COLO668 (cell line): ENCODE measurements around the gene MTPN.

Source experiments
- DNase-seq: peaks from one replicate; lab custom pipeline; 2025; ENCODE audit not compliant: unreplicated experiment; lab: John Stamatoyannopoulos, UW

MTPN gene

GRCh38 chr7:135958173-135958572 lies 19.0 kb downstream of the MTPN start:
- no peak for DNase-seq

- DNase-seq: no peak
Measured at GRCh38 chr7:135957627-135958026, 19.5 kb downstream of the MTPN start.

GRCh38 chr7:135956393-135956792 lies 20.8 kb downstream of the MTPN start:
- no peak for DNase-seq

GRCh38 chr7:135950972-135951371 lies 26.2 kb downstream of the MTPN start:
- no peak for DNase-seq

- no peak for DNase-seq
Measured at GRCh38 chr7:135950429-135950828, 26.7 kb downstream of the MTPN start.

GRCh38 chr7:135946289-135947055 lies 30.7 kb downstream of the MTPN start:
- DNase-seq: no peak

- DNase-seq: no peak
Measured at GRCh38 chr7:135944753-135945152, 32.4 kb downstream of the MTPN start.

GRCh38 chr7:135943134-135943879 lies 33.9 kb downstream of the MTPN start:
- no peak for DNase-seq

- DNase-seq: no peak
Measured at GRCh38 chr7:135942614-135943013, 34.5 kb downstream of the MTPN start.

- no peak for DNase-seq
Measured at GRCh38 chr7:135940077-135941075, 36.8 kb downstream of the MTPN start.

- no peak for DNase-seq
Measured at GRCh38 chr7:135939261-135939812, 37.8 kb downstream of the MTPN start.

GRCh38 chr7:135938563-135938962 lies 38.6 kb downstream of the MTPN start:
- DNase-seq: no peak

- no peak for DNase-seq
Measured at GRCh38 chr7:135938086-135938485, 39.1 kb downstream of the MTPN start.

GRCh38 chr7:135936497-135937217 lies 40.5 kb downstream of the MTPN start:
- DNase-seq: no peak

GRCh38 chr7:135934651-135935050 lies 42.5 kb downstream of the MTPN start:
- no peak for DNase-seq

GRCh38 chr7:135933509-135934188 lies 43.5 kb downstream of the MTPN start:
- no peak for DNase-seq

GRCh38 chr7:135932131-135932530 lies 45.0 kb downstream of the MTPN start:
- DNase-seq: no peak

- DNase-seq: no peak
Measured at GRCh38 chr7:135930565-135931461, 46.3 kb downstream of the MTPN start.

GRCh38 chr7:135929722-135930141 lies 47.4 kb downstream of the MTPN start:
- no peak for DNase-seq
